ENCODE data around the gene CHODL. TPM values are rescaled to one million over a fixed set of nuclear protein-coding genes. Genes with fewer than 3 reads are reported as not detected.

Gene CHODL, protein sequence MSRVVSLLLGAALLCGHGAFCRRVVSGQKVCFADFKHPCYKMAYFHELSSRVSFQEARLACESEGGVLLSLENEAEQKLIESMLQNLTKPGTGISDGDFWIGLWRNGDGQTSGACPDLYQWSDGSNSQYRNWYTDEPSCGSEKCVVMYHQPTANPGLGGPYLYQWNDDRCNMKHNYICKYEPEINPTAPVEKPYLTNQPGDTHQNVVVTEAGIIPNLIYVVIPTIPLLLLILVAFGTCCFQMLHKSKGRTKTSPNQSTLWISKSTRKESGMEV
- under 1 TPM; 0.32 to 0.91 TPM for total RNA-seq

DNA sequence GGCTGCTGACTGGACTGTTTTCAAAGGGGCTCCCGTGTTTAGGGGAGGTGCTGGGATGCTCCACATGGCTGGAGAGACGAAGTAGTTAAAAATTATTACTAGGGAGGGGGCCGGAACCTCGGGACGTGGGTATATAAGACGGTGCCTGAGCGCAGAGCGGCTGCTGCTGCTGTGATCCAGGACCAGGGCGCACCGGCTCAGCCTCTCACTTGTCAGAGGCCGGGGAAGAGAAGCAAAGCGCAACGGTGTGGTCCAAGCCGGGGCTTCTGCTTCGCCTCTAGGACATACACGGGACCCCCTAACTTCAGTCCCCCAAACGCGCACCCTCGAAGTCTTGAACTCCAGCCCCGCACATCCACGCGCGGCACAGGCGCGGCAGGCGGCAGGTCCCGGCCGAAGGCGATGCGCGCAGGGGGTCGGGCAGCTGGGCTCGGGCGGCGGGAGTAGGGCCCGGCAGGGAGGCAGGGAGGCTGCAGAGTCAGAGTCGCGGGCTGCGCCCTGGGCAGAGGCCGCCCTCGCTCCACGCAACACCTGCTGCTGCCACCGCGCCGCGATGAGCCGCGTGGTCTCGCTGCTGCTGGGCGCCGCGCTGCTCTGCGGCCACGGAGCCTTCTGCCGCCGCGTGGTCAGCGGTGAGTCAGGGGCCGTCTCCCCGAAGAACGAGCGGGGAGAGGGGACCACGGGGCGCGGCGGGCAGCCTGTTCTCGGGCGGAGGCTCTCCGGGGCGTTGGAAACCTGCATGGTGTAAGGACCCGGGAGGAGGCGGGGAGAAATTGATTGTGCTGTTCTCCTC lies at the start of gene CHODL:
CHODL (plus strand) TSS at position 163 of the 793 bp plus-strand sequence; CDS start at position 554, 391 bp downstream.
- Mint-ChIP-seq H3K9me3 (ENCODE audit: low read depth) (peaks cover 1% of the 10 kb centered on the region), H3K4me3 (no peak within 1 kb of the TSS), H3K4me1 (no peaks in the 10 kb centered on the region), H3K27ac (no peak within 1 kb of the TSS), H3K27me3 (peaks cover 28% of the 10 kb centered on the region), H3K36me3 (no peaks in the 10 kb centered on the region)
- CTCF ChIA-PET = no interaction called here
- no peak for DNase-seq
- no peak for ATAC-seq

GRCh38 chr21:18204931-18205330 lies 39.7 kb upstream of the CHODL start:
- Mint-ChIP-seq H3K4me1 (no peaks in the 10 kb centered on the region), H3K9me3 (ENCODE audit: low read depth) (peaks cover 2% of the 10 kb centered on the region), H3K27me3 (no peaks in the 10 kb centered on the region), H3K27ac (no peak overlapping the region), H3K4me3 (no peak overlapping the region), H3K36me3 (no peaks in the 10 kb centered on the region)
- ATAC-seq (no peak), DNase-seq (no peak)
- CTCF ChIA-PET = no interaction called here

- no peaks in the 10 kb centered on the region for H3K4me1 Mint-ChIP-seq
- no peak for ATAC-seq
Measured at GRCh38 chr21:18218331-18218730, 26.3 kb upstream of the CHODL start.

DNA sequence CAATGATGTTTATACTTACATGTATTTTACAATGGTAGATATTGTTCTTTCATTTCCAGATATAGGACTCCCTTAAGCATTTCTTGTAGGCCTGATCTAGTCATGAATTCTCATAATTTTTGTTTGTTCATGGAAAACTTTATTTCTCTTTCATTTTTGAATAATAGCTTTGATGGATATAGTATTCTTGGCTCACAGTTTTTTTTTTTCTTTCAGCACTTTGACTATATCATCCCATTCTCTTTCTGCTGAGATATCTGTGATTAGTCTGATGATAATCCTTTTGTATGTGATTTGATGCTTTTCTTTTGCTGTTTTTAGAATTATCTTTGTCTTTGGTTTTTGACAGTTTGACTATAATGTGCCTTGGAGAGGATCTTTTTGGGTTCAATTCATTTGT lies 24.1 kb upstream of the CHODL start:
- no peak overlapping the region for H3K4me3 Mint-ChIP-seq
- no peak overlapping the region for H3K27ac Mint-ChIP-seq
- peaks cover 2% of the 10 kb centered on the region for H3K36me3 Mint-ChIP-seq
- no peaks in the 10 kb centered on the region for H3K4me1 Mint-ChIP-seq
- DNase-seq = no peak
- no peak for ATAC-seq
- H3K9me3 Mint-ChIP-seq (ENCODE audit: low read depth) = peaks cover 8% of the 10 kb centered on the region
- no peaks in the 10 kb centered on the region for H3K27me3 Mint-ChIP-seq
- CTCF ChIA-PET = no interaction called here

More at GRCh38 chr21:18218331-18218730, 26.3 kb upstream of the CHODL start:
- Mint-ChIP-seq H3K9me3 (ENCODE audit: low read depth) (peaks cover 8% of the 10 kb centered on the region), H3K4me3 (no peak overlapping the region), H3K27ac (no peak overlapping the region), H3K27me3 (no peaks in the 10 kb centered on the region), H3K36me3 (peaks cover 2% of the 10 kb centered on the region)
- no peak for DNase-seq
- CTCF ChIA-PET = no interaction called here

GRCh38 chr21:18222346-18222745 lies 22.3 kb upstream of the CHODL start:
- CTCF ChIA-PET = no interaction called here
- ATAC-seq (no peak), DNase-seq (no peak)
- H3K27me3 Mint-ChIP-seq = no peaks in the 10 kb centered on the region
- H3K4me3 Mint-ChIP-seq = no peak overlapping the region
- peaks cover 2% of the 10 kb centered on the region for H3K36me3 Mint-ChIP-seq
- no peak overlapping the region for H3K27ac Mint-ChIP-seq
- H3K4me1 Mint-ChIP-seq = no peaks in the 10 kb centered on the region
- H3K9me3 Mint-ChIP-seq (ENCODE audit: low read depth) = peaks cover 5% of the 10 kb centered on the region

GRCh38 chr21:18228060-18228739 lies 16.4 kb upstream of the CHODL start:
- CTCF ChIA-PET = no interaction called here

DNA sequence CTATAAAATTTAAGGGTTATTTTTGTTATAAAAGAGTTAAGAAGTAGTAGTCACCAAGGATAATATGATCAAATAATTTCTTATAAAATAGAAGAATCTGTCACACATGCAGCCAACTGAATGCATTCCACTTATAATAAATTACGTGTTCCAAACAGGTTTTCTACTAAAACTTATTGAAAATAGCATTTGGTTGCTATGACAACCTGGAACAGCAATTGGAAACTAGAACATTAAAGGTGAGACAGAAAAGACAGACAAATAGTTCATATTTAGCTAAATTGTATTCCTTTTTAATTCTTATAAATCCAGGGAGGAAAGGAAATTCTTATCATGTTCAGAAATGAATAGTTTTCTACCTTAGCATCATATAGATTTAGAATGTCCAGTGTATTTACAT lies 9.1 kb upstream of the CHODL start:
- Mint-ChIP-seq H3K27ac (no peak overlapping the region), H3K4me1 (no peaks in the 10 kb centered on the region), H3K9me3 (ENCODE audit: low read depth) (no peaks in the 10 kb centered on the region), H3K36me3 (no peaks in the 10 kb centered on the region), H3K4me3 (no peak overlapping the region), H3K27me3 (no peaks in the 10 kb centered on the region)
- ATAC-seq = no peak
- CTCF ChIA-PET = no interaction called here
- DNase-seq = no peak

More at GRCh38 chr21:18228060-18228739, 16.4 kb upstream of the CHODL start:
- Mint-ChIP-seq H3K4me3 (no peak overlapping the region), H3K9me3 (ENCODE audit: low read depth) (peaks cover 2% of the 10 kb centered on the region), H3K27me3 (no peaks in the 10 kb centered on the region), H3K36me3 (no peaks in the 10 kb centered on the region), H3K4me1 (no peaks in the 10 kb centered on the region), H3K27ac (no peak overlapping the region)
- DNase-seq = no peak
- ATAC-seq = no peak

DNA sequence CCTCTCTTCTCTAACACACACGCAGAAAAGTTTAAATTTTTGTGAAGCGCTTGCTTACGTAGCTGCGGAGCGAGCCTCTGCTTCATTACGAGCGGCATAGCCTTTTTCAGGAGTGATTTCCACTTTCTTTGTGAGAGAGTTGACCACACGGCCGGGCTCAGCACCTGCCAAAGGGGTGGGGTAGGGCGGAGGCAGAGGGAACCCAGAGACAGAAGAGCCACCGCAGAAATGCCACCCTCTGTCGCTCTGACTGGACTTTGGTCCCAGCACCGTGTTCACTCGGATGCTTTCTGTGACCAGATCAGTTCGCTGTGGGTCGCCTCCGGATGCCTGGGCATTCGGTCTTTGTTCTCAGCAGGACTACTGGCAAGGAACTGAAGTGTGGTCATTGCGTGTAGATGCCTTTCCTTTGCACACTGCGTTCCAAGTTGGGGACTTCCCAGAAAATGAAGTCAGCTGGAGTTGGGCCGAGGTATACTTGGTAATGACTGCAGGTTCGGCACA lies 883 bp downstream of the CHODL start:
- Mint-ChIP-seq H3K9me3 (ENCODE audit: low read depth) (peaks cover 1% of the 10 kb centered on the region), H3K4me3 (no peak overlapping the region), H3K4me1 (no peaks in the 10 kb centered on the region), H3K27me3 (peaks cover 28% of the 10 kb centered on the region), H3K27ac (no peak overlapping the region), H3K36me3 (no peaks in the 10 kb centered on the region)
- ATAC-seq (no peak), DNase-seq (no peak)
- CTCF ChIA-PET = no interaction called here

DNA sequence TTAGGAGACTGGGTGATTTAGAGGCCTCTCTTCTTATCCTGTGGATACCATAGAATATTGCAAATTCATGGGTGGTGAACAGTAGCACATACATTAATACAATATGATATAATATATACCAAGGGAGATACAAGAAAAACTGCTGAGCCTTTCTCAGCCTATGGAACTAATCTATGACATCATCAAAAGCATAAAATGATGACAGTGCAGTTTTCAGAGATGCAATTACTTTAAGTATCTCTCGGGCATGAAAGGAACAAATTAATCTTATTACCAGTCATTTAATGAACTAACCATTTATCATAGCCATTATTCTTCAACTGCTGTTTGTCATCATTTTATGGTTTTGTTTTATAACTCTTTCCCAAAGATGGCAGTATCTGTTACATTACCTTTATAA lies 3.5 kb downstream of the CHODL start:
- no peaks in the 10 kb centered on the region for H3K9me3 Mint-ChIP-seq (ENCODE audit: low read depth)
- H3K27ac Mint-ChIP-seq = no peak overlapping the region
- no peak for ATAC-seq
- no peaks in the 10 kb centered on the region for H3K36me3 Mint-ChIP-seq
- H3K4me3 Mint-ChIP-seq = no peak overlapping the region
- no peak for DNase-seq
- peaks cover 28% of the 10 kb centered on the region for H3K27me3 Mint-ChIP-seq
- H3K4me1 Mint-ChIP-seq = no peaks in the 10 kb centered on the region
- CTCF ChIA-PET = no interaction called here

GRCh38 chr21:18249672-18250071 lies 5.0 kb downstream of the CHODL start:
- no peak for DNase-seq
- CTCF ChIA-PET = no interaction called here
- Mint-ChIP-seq H3K4me3 (no peak overlapping the region), H3K9me3 (ENCODE audit: low read depth) (no peaks in the 10 kb centered on the region), H3K27ac (no peak overlapping the region), H3K4me1 (no peaks in the 10 kb centered on the region), H3K27me3 (peaks cover 15% of the 10 kb centered on the region), H3K36me3 (no peaks in the 10 kb centered on the region)
- peak; percentile 23 for ATAC-seq

GRCh38 chr21:18251065-18251464 lies 6.4 kb downstream of the CHODL start:
- H3K4me1 Mint-ChIP-seq = no peaks in the 10 kb centered on the region
- H3K27ac Mint-ChIP-seq = no peak overlapping the region
- ATAC-seq = no peak
- CTCF ChIA-PET = no interaction called here
- no peaks in the 10 kb centered on the region for H3K9me3 Mint-ChIP-seq (ENCODE audit: low read depth)
- no peaks in the 10 kb centered on the region for H3K36me3 Mint-ChIP-seq
- no peak for DNase-seq
- H3K27me3 Mint-ChIP-seq = peaks cover 5% of the 10 kb centered on the region
- no peak overlapping the region for H3K4me3 Mint-ChIP-seq

DNA sequence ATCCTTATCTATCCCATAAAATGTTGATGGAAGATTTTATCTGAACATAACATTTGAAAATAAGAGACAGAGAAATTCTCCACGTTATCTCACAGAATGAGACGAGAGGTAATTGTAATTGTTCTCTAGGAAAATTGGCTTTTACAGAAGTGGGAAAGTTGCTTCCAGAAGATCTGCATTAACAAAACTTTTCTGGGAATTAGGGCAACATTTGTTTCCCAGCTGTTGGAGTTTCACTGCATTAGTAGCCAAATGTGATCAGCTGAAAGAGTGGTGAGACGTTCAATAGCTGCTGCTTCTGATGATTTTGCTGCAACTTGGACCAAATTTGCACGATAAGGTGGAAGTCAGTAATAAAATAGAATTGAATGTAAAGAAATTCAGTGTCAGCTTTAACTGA lies 7.6 kb downstream of the CHODL start:
- CTCF ChIA-PET = no interaction called here
- H3K36me3 Mint-ChIP-seq = no peaks in the 10 kb centered on the region
- H3K9me3 Mint-ChIP-seq (ENCODE audit: low read depth) = no peaks in the 10 kb centered on the region
- no peak overlapping the region for H3K27ac Mint-ChIP-seq
- DNase-seq (no peak), ATAC-seq (no peak)
- no peaks in the 10 kb centered on the region for H3K27me3 Mint-ChIP-seq
- no peaks in the 10 kb centered on the region for H3K4me1 Mint-ChIP-seq
- H3K4me3 Mint-ChIP-seq = no peak overlapping the region

- Mint-ChIP-seq H3K27ac (no peak overlapping the region), H3K36me3 (no peaks in the 10 kb centered on the region), H3K4me1 (no peaks in the 10 kb centered on the region), H3K4me3 (no peak overlapping the region), H3K9me3 (ENCODE audit: low read depth) (no peaks in the 10 kb centered on the region), H3K27me3 (no peaks in the 10 kb centered on the region)
- CTCF ChIA-PET = no interaction called here
- ATAC-seq = no peak
- DNase-seq = no peak
Measured at GRCh38 chr21:18252680-18253079, 8.0 kb downstream of the CHODL start.

DNA sequence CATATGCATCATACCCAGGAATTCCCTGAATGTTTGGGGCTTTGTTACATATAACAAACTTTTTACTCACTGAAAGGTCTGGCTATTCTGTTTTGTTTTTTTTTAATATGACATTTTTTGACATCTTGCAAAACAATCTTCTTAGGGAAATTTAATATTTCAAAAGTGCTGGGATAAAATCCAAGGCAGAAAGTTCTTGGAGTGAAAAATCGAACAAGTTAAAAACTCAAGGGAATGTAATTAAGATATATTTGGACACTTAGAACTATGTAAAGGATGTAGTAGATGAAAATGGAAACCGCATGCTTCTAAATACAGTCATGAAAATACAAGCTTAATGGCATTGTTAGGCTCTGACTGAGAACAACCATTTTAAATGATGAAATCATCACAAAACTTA lies 8.6 kb downstream of the CHODL start:
- H3K4me3 Mint-ChIP-seq = no peak overlapping the region
- CTCF ChIA-PET = no interaction called here
- ATAC-seq (no peak), DNase-seq (no peak)
- no peaks in the 10 kb centered on the region for H3K4me1 Mint-ChIP-seq
- H3K9me3 Mint-ChIP-seq (ENCODE audit: low read depth) = no peaks in the 10 kb centered on the region
- H3K36me3 Mint-ChIP-seq = no peaks in the 10 kb centered on the region
- no peak overlapping the region for H3K27ac Mint-ChIP-seq
- no peaks in the 10 kb centered on the region for H3K27me3 Mint-ChIP-seq

All from activated CD8-positive, alpha-beta memory T cell treated with anti-CD3 and anti-CD28 coated beads, Interleukin-2, amount 10 ng/mL, durations not matched to agents 7 days and 5 days (primary cell).